Panc1 (cell line): Measurements from ENCODE around the gene LAMP2. TPM values are rescaled to one million over a fixed set of nuclear protein-coding genes. Genes with fewer than 3 reads are reported as not detected.

Experiments
- ATAC-seq: fragments of 200-7000 bp; cut with Tn5 transposase; 2 replicates; pipeline ENCODE4 v1.9.1; 2020; ENCODE audit warnings: mild to moderate bottlenecking, moderate library complexity
- BruUV-seq: library from RNA; stranded (reverse); fragments of 400-500 nt; replicated peaks from 2 replicates; lab custom pipeline; 2021; lab: Mats Ljungman, UMichigan
- CTCF ChIA-PET: fragments of 300-600 bp; sonication (Branson Sonifier 250); formaldehyde crosslinking; loops from one replicate; lab custom pipeline; 2022; ENCODE audit warnings: antibody characterized with exemption; lab: Charles Lee
- POLR2A ChIA-PET: fragments of 300-600 bp; sonication (Branson Sonifier 250); formaldehyde crosslinking; loops from one replicate; lab custom pipeline; 2022; ENCODE audit warnings: antibody characterized with exemption; lab: Charles Lee
- DNase-seq: peaks from one replicate; pipeline ENCODE4 v3.0.0-alpha.2; 2010; ENCODE audit warnings: low read depth, low spot score
- H3K27ac ChIP-seq: 2 replicates; pipeline ENCODE4 v1.5.1; 2011; ENCODE audit warnings: mild to moderate bottlenecking, low read length, inconsistent platforms
- H3K27me3 ChIP-seq: fragments of 200-500 bp; sonication (Bioruptor generic); 2 replicates; pipeline ENCODE4 v1.6.0; 2014; ENCODE audit warnings: low read length, inconsistent platforms; ENCODE audit not compliant: control insufficient read depth, insufficient read depth
- H3K36me3 ChIP-seq: fragments of 200-500 bp; sonication (Bioruptor generic); 2 replicates; pipeline ENCODE4 v1.5.1; 2014; ENCODE audit warnings: inconsistent platforms, mild to moderate bottlenecking, low read length, moderate library complexity; ENCODE audit not compliant: control insufficient read depth, insufficient read depth
- H3K4me1 ChIP-seq: 2 replicates; pipeline ENCODE4 v1.5.1; 2011; ENCODE audit warnings: inconsistent platforms, mild to moderate bottlenecking, low read length, moderate library complexity; ENCODE audit not compliant: control insufficient read depth, insufficient read depth
- H3K4me3 ChIP-seq, 2 experiments: 2 replicates each; pipeline ENCODE4 v1.5.1; 2011 to 2012; ENCODE audit warnings: low read depth in 2 of 2, low read length in 2 of 2, mild to moderate bottlenecking in 2 of 2, inconsistent platforms in 1 of 2, moderate library complexity in 1 of 2
- H3K9me3 ChIP-seq: fragments of 200-500 bp; sonication (Bioruptor generic); 2 replicates; pipeline ENCODE4 v1.5.1; 2014; ENCODE audit warnings: low read depth, mild to moderate bottlenecking, inconsistent platforms, low read length, moderate library complexity; ENCODE audit not compliant: control insufficient read depth, insufficient read depth
- CTCF ChIP-seq: fragments of 450-650 bp; IDR thresholded peaks from 2 replicates; pipeline ENCODE4 v1.5.1; 2017; ENCODE audit warnings: mild to moderate bottlenecking
- POLR2AphosphoS5 ChIP-seq: IDR thresholded peaks from 2 replicates; pipeline ENCODE4 v1.6.1; 2012; ENCODE audit warnings: mild to moderate bottlenecking, low read depth, low read length, moderate library complexity
- REST ChIP-seq, 2 experiments: IDR thresholded peaks; 2 replicates each; pipeline ENCODE4 v1.6.1; 2011 to 2012; ENCODE audit warnings: low read depth in 2 of 2, control low read depth in 1 of 2, low read length in 1 of 2, mild to moderate bottlenecking in 1 of 2, moderate library complexity in 1 of 2; ENCODE audit not compliant: insufficient read depth in 1 of 2
- SIN3A ChIP-seq: IDR thresholded peaks from 2 replicates; pipeline ENCODE4 v1.6.1; 2012; ENCODE audit warnings: low read depth, mild to moderate bottlenecking, low read length, moderate library complexity, borderline replicate concordance; ENCODE audit not compliant: insufficient read depth
- TCF7L2 ChIP-seq: IDR thresholded peaks from 2 replicates; pipeline ENCODE4 v1.6.1; 2011; ENCODE audit warnings: mild to moderate bottlenecking, low read depth, low read length, inconsistent platforms
- in situ Hi-C: cut with HindIII; loops from 2 replicates; pipeline ENCODE4 v1.10.0; 2016; ENCODE audit warnings: low sequenced_read_pairs, low pct_unique_long_range_greater_than_20kb
- intact Hi-C: fragments of 100-400 bp; cut with micrococcal nuclease; formaldehyde crosslinking; loops from one replicate; pipeline ENCODE4 v1.10.0; 2022; ENCODE audit not compliant: unreplicated experiment
- total RNA-seq: library from RNA; stranded (reverse); gene quantifications from one replicate; pipeline ENCODE4 v1.2.1, GENCODE V29; 2021; ENCODE audit not compliant: unreplicated experiment

The LAMP2 gene
- total RNA-seq, 1 experiment from 2014 or later = 243 TPM

DNA sequence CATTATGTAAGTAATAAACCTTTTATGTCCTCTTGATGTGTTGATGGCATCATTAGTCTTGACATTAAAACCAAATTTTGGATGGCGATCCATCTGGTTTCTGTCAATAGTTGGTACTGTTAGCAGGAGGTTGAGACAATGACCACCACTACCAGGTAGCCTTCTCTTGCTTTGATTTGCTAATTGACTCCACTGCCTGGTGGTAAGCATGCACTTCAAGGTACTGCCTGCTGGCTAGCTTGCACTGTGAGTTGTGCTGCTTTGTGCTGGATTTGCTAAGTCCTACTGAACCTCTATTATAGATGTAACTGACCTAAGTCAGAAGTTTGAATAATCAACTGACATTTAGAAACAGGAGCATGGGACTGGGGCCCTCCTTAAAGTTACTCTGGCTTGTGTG is 60.9 kb downstream of the LAMP2 start:
- intact Hi-C loops = no loop called here
- DNase-seq (no peak), ATAC-seq (no peak)
- H3K36me3 ChIP-seq = no peaks in the 10 kb centered on the region
- ChIA-PET CTCF (no interaction called here), POLR2A (no interaction called here)
- BruUV-seq = no TSS peak
- no peaks in the 10 kb centered on the region for H3K4me1 ChIP-seq
- no peaks in the 10 kb centered on the region for H3K9me3 ChIP-seq
- H3K27ac ChIP-seq = no peak overlapping the region
- no peak overlapping the region for H3K4me3 ChIP-seq
- H3K27me3 ChIP-seq = peaks cover 2% of the 10 kb centered on the region; the same call in 1 of the 2 replicates
- TF ChIP-seq POLR2AphosphoS5 (no peak), REST (IDR thresholded peaks at IDR 0.05; ENCODE audit: insufficient read depth in 1 of 2, low read depth in 2 of 2, low read length in 1 of 2) (no peak), SIN3A (no peak), CTCF (no peak), TCF7L2 (no peak)
- in situ Hi-C loops = no loop called here

DNA sequence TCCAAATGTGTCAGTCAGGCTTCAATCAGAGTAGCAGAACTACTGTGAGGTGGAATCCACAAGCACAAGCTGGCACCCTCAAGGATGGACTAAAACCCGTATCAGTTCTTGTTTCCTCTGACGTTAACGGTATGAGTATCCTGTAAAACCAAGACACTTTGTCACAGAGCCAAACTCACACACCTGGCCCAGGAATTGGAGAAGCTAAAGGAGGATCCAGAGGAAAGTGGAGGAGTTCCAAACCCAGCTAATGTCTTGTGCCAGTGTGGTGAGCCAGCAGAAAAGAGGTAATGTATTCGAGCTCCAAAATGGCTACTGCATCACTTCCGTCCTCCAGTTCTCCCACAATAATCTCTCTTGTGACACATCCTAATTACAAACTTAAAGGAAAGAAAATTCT is 62.5 kb downstream of the LAMP2 start:
- intact Hi-C loops = no loop called here
- ChIA-PET POLR2A (interaction anchor here (0.6 kb wide), 1 partner anchor 131 kb away, joined by 11 read pairs; no protein-coding TSS in a partner anchor), CTCF (no interaction called here)
- H3K4me3 ChIP-seq = no peak overlapping the region
- in situ Hi-C loops = no loop called here
- no TSS peak for BruUV-seq
- no peak overlapping the region for H3K27ac ChIP-seq
- DNase-seq (no peak), ATAC-seq (no peak)
- H3K27me3 ChIP-seq = peaks cover 2% of the 10 kb centered on the region; the same call in 1 of the 2 replicates
- H3K4me1 ChIP-seq = no peaks in the 10 kb centered on the region
- H3K9me3 ChIP-seq = no peaks in the 10 kb centered on the region
- no peak for TF ChIP-seq REST (IDR thresholded peaks at IDR 0.05; ENCODE audit: insufficient read depth in 1 of 2, low read depth in 2 of 2, low read length in 1 of 2)
- TF ChIP-seq POLR2AphosphoS5 = no peak
- TF ChIP-seq SIN3A = no peak
- TF ChIP-seq TCF7L2 = no peak
- TF ChIP-seq CTCF = no peak
- no peaks in the 10 kb centered on the region for H3K36me3 ChIP-seq
